Mucosa of descending colon (tissue), 3 donors: ENCODE measurements around the gene GAS2L2. TPM values are rescaled to one million over a fixed set of nuclear protein-coding genes. Genes with fewer than 3 reads are reported as not detected.

Experiments
- ATAC-seq: fragments of 200-7000 bp; cut with Tn5 transposase; one replicate; pipeline ENCODE4 v1.9.1; 2020; ENCODE audit warnings: mild to moderate bottlenecking, moderate library complexity
- DNase-seq, 3 donors: peaks; one replicate each; pipeline ENCODE4 v3.0.0-alpha.2; 2020
- H3K36me3 ChIP-seq: fragments of 200-600 bp; one replicate; pipeline ENCODE4 v1.8.0; 2021; ENCODE audit warnings: low read depth, mild to moderate bottlenecking
- H3K4me1 ChIP-seq: fragments of 200-600 bp; one replicate; pipeline ENCODE4 v1.8.0; 2021; ENCODE audit warnings: low read depth, mild to moderate bottlenecking
- H3K4me3 ChIP-seq: fragments of 200-600 bp; one replicate; pipeline ENCODE4 v1.8.0; 2021; ENCODE audit warnings: mild to moderate bottlenecking
- H3K9me3 ChIP-seq: fragments of 200-600 bp; one replicate; pipeline ENCODE4 v1.8.0; 2021; ENCODE audit warnings: mild to moderate bottlenecking
- CTCF ChIP-seq: fragments of 200-600 bp; IDR thresholded peaks from one replicate; pipeline ENCODE4 v1.8.0; 2022; ENCODE audit warnings: antibody characterized with exemption, mild to moderate bottlenecking
- intact Hi-C, 2 donors: fragments of 100-400 bp; cut with DNase I in 1 of 2; cut with micrococcal nuclease in 1 of 2; formaldehyde crosslinking; loops; one replicate each; pipeline versions ENCODE4 v1.11.0 to v1.11.1; 2022; cut with DNase I, micrococcal nuclease
- total RNA-seq, 3 donors: library from RNA; stranded (reverse); fragmentation: NEBNext Ultra II Directional in 2 of 3; extraction: Animal tissue kit (Norgen Biotek cat#: 25700) in 2 of 3; gene quantifications; one replicate each; pipeline versions ENCODE4 v1.2.1 to v1.2.4, GENCODE V29; 2021 to 2023
- donor health status: DM: no; HTN: no; CAD: no; lungs with moderate emphysema.
- donor health status: DM: no; HTN: no; CAD: no.
- donor health status: DM: no; HTN: yes; CAD: no.

GAS2L2 gene
- total RNA-seq, 3 donors from 2014 or later = not detected

- DNase-seq = no peak
- Histone ChIP-seq H3K9me3 (no peaks in the 10 kb centered on the region), H3K36me3 (no peaks in the 10 kb centered on the region), H3K4me3 (no peak overlapping the region), H3K4me1 (no peaks in the 10 kb centered on the region)
- ATAC-seq = no peak
- intact Hi-C loops = loop anchor here in 1 of 2 donors (5.0 to 10.0 kb wide), 2 partner anchors 145 to 437 kb away; no protein-coding TSS in a partner anchor
- TF ChIP-seq CTCF = no peak
Measured at GRCh38 chr17:35749560-35750412, 3.3 kb downstream of the GAS2L2 start.

GRCh38 chr17:35748979-35749378 is 4.1 kb downstream of the GAS2L2 start:
- Histone ChIP-seq H3K9me3 (no peaks in the 10 kb centered on the region), H3K4me1 (no peaks in the 10 kb centered on the region), H3K36me3 (no peaks in the 10 kb centered on the region), H3K4me3 (no peak overlapping the region)
- no peak for ATAC-seq
- no peak for TF ChIP-seq CTCF
- DNase-seq = no peak
- intact Hi-C loops = loop anchor here in 1 of 2 donors (5.0 to 10.0 kb wide), 2 partner anchors 144 to 437 kb away; no protein-coding TSS in a partner anchor

- Histone ChIP-seq H3K36me3 (no peaks in the 10 kb centered on the region), H3K4me3 (no peak overlapping the region), H3K9me3 (no peaks in the 10 kb centered on the region), H3K4me1 (no peaks in the 10 kb centered on the region)
- intact Hi-C loops = loop anchor here in 1 of 2 donors (5.0 to 10.0 kb wide), 2 partner anchors 144 to 436 kb away; no protein-coding TSS in a partner anchor
- ATAC-seq = peak; percentile 45
- TF ChIP-seq CTCF = no peak
- DNase-seq = peak in 1 of 3 donors; percentile 40
Measured at GRCh38 chr17:35748341-35748841, 4.6 kb downstream of the GAS2L2 start.

GRCh38 chr17:35747540-35748017 is 5.5 kb downstream of the GAS2L2 start:
- H3K4me3 ChIP-seq = no peak overlapping the region
- peak; percentile 60 for TF ChIP-seq CTCF
- H3K4me1 ChIP-seq = no peaks in the 10 kb centered on the region
- no peaks in the 10 kb centered on the region for H3K36me3 ChIP-seq
- ATAC-seq (peak; percentile 86), DNase-seq (peak in 2 of 3 donors; percentile 76 to 90)
- H3K9me3 ChIP-seq = no peaks in the 10 kb centered on the region
- intact Hi-C loops = loop anchor here in 1 of 2 donors (5.0 to 10.0 kb wide), 2 partner anchors 143 to 435 kb away; no protein-coding TSS in a partner anchor

- ATAC-seq = no peak
- no peaks in the 10 kb centered on the region for H3K36me3 ChIP-seq
- H3K4me3 ChIP-seq = no peak overlapping the region
- H3K9me3 ChIP-seq = no peaks in the 10 kb centered on the region
- TF ChIP-seq CTCF = no peak
- H3K4me1 ChIP-seq = peaks cover 3% of the 10 kb centered on the region
- DNase-seq = no peak
- intact Hi-C loops = loop anchor here in 1 of 2 donors (5.0 to 10.0 kb wide), 2 partner anchors 141 to 434 kb away; no protein-coding TSS in a partner anchor
Measured at GRCh38 chr17:35745749-35746320, 7.2 kb downstream of the GAS2L2 start.
